ENCODE measurements around the gene FYCO1.

The FYCO1 gene

DNA sequence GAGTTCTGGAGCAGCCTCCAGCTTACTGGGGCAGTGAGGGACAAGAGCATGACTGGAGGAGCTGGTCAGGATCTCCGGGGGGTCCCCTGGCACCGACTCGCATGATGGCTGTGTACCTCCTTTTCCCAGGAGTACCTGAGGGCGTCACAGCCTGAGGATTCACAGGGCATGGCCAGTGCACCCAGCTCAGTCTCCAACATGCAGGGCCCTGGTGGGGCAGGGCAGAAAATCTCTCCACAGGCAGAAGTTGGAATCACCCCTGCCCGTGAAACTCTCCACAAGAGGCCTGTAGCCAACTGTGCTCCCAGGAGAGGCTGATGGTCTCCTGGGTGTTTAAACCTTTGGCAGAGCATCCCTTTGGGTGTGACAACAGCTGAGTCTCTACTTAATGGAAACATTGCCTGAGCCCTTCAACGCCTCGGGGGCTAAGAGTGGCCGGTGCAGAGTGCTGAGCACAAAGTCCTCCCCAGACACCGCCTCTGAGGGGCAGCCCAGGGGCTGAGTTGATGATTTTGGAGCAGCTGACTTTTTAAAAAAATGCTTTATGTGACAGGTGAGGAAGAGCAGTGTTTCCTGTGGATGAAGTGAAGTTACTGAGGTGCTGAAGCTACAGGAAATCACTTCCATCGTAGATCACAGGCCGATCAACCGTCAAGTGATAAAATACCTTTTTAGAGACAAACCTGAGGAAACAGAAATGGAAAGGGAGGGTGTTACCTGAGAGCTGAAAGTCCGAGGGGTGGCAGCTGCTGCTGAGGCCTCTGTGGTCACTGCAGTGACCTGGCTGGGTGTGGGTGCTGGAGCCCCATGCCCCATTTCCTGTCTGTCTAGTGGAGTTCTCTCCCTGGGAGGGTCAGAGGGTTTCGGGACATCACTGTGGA, 74.2 kb downstream of the FYCO1 start:
- ATAC-seq (replicated peaks; ENCODE audit: extremely low read depth, poor library complexity, severe bottlenecking), result no peak

DNA sequence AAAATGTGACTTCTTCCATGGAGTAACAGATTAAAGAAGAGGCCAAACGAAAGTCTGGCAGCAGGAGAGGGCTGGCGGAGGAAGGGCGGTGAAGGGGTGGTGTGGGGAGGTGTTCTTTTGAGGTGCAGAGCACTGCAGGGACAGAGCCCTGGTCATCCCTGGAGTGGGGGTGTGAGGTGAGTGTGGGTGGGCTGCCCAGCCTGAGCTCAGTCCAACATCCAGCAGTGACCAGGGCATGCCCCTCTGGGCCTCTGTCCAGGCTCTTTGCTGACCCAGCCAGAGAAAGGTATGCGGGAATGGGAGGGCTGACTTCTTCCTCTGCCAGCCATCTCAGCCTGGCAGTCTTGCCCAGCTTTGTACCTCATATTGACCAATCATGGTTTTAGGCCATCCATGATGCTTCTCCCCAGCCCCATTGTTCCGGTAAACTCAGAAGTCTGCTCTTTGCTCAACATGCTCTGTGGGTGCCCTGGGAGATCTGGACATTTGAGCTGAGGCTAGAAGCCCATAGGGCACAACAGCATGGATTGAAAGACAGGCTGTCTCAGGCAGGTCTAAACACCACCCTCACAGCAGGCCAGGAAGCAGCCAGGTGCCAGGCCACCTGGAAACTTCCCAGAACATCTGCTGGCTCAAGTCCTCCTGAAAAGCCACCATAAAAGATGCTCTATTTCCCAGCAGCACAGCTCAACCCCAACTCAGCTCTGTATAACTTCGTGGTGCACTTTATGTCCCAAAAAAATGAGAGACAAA, 78.3 kb downstream of the FYCO1 start:
- H3K36me3 Mint-ChIP-seq (ENCODE audit: insufficient read depth), result peaks cover 25% of the 10 kb centered on the region
- no peak for ATAC-seq (replicated peaks; ENCODE audit: extremely low read depth, poor library complexity, severe bottlenecking)

More for the DNA sequence above, 74.2 kb downstream of the FYCO1 start:
- no peaks in the 10 kb centered on the region for H3K27me3 Mint-ChIP-seq
- H3K9me3 Mint-ChIP-seq, result no peaks in the 10 kb centered on the region
- H3K4me3 Mint-ChIP-seq, result no peak overlapping the region
- peaks cover 45% of the 10 kb centered on the region for H3K36me3 Mint-ChIP-seq (ENCODE audit: insufficient read depth)
- H3K4me1 Mint-ChIP-seq, result peaks cover 39% of the 10 kb centered on the region
- peak overlapping the region; percentile 94 for H3K27ac Mint-ChIP-seq (ENCODE audit: low read depth)
- DNase-seq (ENCODE audit: low spot score in 2 of 2), result no peak

DNA sequence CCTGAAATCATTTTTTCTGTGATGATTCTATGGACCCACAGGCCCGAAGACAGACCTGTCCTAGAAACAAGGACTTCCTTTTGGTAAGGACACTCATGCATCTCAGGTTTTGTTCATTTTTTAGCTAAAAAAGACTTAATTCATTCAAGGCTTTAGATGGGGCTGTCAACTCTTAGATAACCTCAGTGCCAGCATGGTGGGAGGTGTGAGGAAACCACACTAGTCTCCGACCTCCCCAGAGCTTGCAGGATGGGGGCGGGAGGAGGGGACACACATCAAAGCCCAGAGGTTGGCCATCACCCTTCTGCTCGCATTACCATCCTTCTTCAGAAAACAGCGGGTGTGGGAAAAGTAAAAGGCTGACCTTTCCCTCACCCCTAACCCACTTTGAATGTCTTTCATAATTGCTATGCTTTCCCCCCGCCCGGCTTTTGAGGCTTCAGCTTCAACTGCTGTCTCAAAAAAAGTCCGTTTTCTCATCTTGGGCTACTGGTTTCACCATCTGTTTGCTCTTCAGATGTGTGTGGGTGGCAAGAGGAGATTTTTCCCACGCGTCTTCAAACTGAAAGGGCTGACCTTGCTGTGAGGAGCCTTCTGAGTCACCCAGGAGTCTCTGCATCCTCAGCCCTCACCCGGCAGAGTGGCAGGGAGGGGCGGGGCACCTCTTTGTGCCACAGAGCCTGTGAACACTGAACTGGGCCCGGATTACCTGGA, 79.9 kb downstream of the FYCO1 start:
- Mint-ChIP-seq H3K36me3 (ENCODE audit: insufficient read depth) (peaks cover 20% of the 10 kb centered on the region), H3K27ac (ENCODE audit: low read depth) (peak overlapping the region; percentile 86), H3K4me3 (peak overlapping the region; percentile 71), H3K27me3 (no peaks in the 10 kb centered on the region), H3K9me3 (no peaks in the 10 kb centered on the region), H3K4me1 (peaks cover 32% of the 10 kb centered on the region)
- peak; percentile 30 to 57 for DNase-seq (ENCODE audit: low spot score in 2 of 2)
- peak; percentile 83 for ATAC-seq (replicated peaks; ENCODE audit: extremely low read depth, poor library complexity, severe bottlenecking)

More for the DNA sequence above, 78.3 kb downstream of the FYCO1 start:
- DNase-seq (ENCODE audit: low spot score in 2 of 2), result no peak
- H3K27me3 Mint-ChIP-seq, result no peaks in the 10 kb centered on the region
- no peak overlapping the region for H3K4me3 Mint-ChIP-seq
- H3K9me3 Mint-ChIP-seq, result no peaks in the 10 kb centered on the region
- peaks cover 42% of the 10 kb centered on the region for H3K4me1 Mint-ChIP-seq
- H3K27ac Mint-ChIP-seq (ENCODE audit: low read depth), result no peak overlapping the region

DNA sequence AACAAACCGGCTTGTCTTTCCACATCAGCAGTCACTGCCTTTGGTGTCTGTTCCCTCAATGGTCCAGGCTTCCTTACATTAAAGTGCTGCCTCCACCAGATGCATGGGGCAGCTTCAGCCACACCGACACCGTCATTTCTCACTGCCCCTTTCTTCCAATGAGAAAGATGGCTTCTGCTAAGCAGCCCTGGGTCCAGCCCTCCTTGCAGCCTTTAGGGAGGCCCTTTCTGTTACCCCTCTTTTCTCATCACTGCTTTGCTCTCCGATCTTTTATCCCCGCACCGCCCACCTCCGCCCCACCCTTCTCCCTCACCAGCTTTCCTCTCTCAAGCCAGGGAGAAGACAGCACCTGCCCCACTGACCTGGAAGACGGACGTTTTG, 80.6 kb downstream of the FYCO1 start:
- H3K36me3 Mint-ChIP-seq (ENCODE audit: insufficient read depth), result peaks cover 18% of the 10 kb centered on the region
- H3K4me1 Mint-ChIP-seq, result peaks cover 31% of the 10 kb centered on the region
- H3K27ac Mint-ChIP-seq (ENCODE audit: low read depth), result peak overlapping the region; percentile 86
- H3K27me3 Mint-ChIP-seq, result no peaks in the 10 kb centered on the region
- DNase-seq (ENCODE audit: low spot score in 2 of 2), result no peak
- ATAC-seq (replicated peaks; ENCODE audit: extremely low read depth, poor library complexity, severe bottlenecking), result no peak
- H3K9me3 Mint-ChIP-seq, result no peaks in the 10 kb centered on the region
- H3K4me3 Mint-ChIP-seq, result peak overlapping the region; percentile 71

DNA sequence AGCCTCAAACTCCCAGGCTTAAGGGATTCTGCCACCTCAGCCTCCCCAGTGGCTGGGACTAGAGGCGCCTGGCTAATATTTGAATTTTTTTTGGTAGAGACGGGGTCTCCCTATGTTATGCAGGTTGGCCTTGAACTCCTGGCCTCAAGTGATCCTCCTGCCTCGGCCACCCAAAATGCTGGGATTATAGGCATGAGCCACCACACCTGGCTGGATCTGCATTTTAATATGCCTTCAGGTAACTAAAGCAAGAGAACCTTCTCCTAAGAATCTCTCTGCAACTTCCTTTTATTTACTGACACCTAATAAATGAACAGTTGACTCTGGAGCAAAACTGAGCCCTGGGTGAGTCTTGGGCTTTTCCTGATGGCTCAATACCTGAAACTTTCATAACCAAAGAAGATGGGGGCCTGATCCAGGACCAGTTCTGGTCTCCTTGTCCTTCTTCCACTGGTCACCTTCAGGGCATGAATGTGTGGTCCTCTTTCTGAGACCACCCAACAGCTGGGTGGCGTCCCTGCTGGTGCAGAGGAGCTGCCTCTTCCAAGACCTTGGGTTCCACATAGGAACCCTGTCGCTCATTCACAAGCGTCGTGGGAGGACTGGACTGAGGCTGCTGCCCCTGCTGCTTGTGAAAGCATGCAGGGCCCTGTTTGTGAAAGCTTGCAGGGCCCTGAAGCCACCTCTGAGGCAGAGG, 81.1 kb downstream of the FYCO1 start:
- H3K9me3 Mint-ChIP-seq, result no peaks in the 10 kb centered on the region
- peak overlapping the region; percentile 86 for H3K27ac Mint-ChIP-seq (ENCODE audit: low read depth)
- H3K27me3 Mint-ChIP-seq, result no peaks in the 10 kb centered on the region
- no peak overlapping the region for H3K4me3 Mint-ChIP-seq
- peaks cover 18% of the 10 kb centered on the region for H3K36me3 Mint-ChIP-seq (ENCODE audit: insufficient read depth)
- ATAC-seq (replicated peaks; ENCODE audit: extremely low read depth, poor library complexity, severe bottlenecking), result no peak
- no peak for DNase-seq (ENCODE audit: low spot score in 2 of 2)
- H3K4me1 Mint-ChIP-seq, result peaks cover 37% of the 10 kb centered on the region

DNA sequence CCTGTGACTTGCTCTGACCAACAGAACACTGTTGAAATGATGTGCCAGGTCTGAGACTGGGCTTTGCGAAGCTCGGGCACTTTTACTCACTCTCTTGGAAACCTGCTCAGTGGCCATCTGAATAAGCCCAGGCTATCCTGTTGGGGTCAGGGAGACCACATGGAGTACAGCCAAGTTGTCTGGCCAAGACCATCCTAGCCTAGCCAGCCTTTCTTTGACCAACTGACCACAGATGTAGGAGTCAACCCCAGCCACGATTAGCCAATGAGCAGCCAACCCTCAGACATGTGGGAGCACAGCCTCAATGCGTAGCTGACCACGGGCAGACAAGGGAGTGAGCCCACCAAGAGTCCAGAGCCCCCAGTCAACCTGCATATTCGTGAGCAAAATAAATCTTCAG, 83.2 kb downstream of the FYCO1 start:
- H3K27ac Mint-ChIP-seq (ENCODE audit: low read depth), result no peak overlapping the region

DNA sequence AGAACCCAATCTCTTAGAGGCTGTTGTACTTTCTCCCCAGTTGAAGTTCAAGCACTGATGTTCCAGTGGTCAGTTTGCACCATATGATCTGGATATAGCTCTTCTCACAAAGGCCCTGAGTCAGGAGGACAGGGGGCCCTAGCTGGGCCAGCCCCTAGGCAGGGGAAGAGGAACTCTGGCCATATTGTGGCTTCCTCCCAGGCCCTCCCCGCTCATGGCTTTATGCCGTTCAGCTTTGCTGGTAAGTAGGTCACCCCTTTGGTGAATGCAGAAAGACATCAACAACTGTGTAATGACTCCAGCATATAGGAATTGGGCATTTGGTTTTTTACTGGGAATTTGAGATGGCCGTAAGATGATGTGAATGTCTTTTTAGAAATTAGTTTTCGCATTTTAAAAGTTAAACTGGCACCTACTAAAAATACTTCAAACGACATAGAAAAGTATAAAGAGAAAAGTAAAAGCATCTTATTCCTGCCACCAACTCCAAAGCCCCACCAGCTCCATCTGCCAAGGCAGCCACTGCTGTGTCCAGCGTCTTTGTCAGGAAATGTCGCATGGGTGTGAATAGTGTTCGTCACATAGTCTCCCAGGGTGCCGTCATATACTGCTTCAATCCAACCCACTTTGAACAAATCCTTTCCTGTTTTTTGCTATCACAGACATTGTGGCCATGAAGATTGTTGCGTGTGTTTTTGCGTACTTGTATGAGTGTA, 84.0 kb downstream of the FYCO1 start:
- Mint-ChIP-seq H3K4me3 (no peak overlapping the region), H3K36me3 (ENCODE audit: insufficient read depth) (peaks cover 15% of the 10 kb centered on the region), H3K27me3 (no peaks in the 10 kb centered on the region), H3K4me1 (peaks cover 52% of the 10 kb centered on the region), H3K9me3 (no peaks in the 10 kb centered on the region), H3K27ac (ENCODE audit: low read depth) (no peak overlapping the region)
- no peak for ATAC-seq (replicated peaks; ENCODE audit: extremely low read depth, poor library complexity, severe bottlenecking)
- no peak for DNase-seq (ENCODE audit: low spot score in 2 of 2)

More for the DNA sequence above, 83.2 kb downstream of the FYCO1 start:
- no peak for DNase-seq (ENCODE audit: low spot score in 2 of 2)
- no peaks in the 10 kb centered on the region for H3K27me3 Mint-ChIP-seq
- peaks cover 12% of the 10 kb centered on the region for H3K36me3 Mint-ChIP-seq (ENCODE audit: insufficient read depth)
- ATAC-seq (replicated peaks; ENCODE audit: extremely low read depth, poor library complexity, severe bottlenecking), result no peak
- no peaks in the 10 kb centered on the region for H3K9me3 Mint-ChIP-seq
- no peak overlapping the region for H3K4me3 Mint-ChIP-seq
- H3K4me1 Mint-ChIP-seq, result peaks cover 53% of the 10 kb centered on the region

DNA sequence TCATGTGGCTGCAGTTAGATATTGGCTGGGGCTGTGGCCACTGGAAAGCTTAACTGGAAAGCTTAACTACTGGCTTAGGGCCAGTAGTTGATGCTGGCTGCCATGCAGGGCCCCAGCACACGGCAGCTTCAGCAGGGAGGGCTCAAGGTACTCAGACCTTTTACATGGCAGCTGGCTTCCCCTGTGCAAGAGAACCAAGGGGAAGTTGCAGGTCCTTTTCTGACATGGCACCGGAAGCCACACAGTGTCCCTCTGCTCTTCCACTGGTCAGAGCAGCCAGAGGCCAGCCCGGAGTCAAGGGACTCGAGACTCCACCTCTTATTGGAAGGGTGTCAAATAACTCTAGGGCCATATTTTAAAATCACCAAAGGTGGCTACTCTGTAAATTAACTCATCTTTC, 84.7 kb downstream of the FYCO1 start:
- H3K27me3 Mint-ChIP-seq, result no peaks in the 10 kb centered on the region
- H3K36me3 Mint-ChIP-seq (ENCODE audit: insufficient read depth), result peaks cover 11% of the 10 kb centered on the region
- ATAC-seq (replicated peaks; ENCODE audit: extremely low read depth, poor library complexity, severe bottlenecking) (no peak), DNase-seq (ENCODE audit: low spot score in 2 of 2) (no peak)
- H3K27ac Mint-ChIP-seq (ENCODE audit: low read depth), result no peak overlapping the region
- peaks cover 44% of the 10 kb centered on the region for H3K4me1 Mint-ChIP-seq
- no peak overlapping the region for H3K4me3 Mint-ChIP-seq
- no peaks in the 10 kb centered on the region for H3K9me3 Mint-ChIP-seq

DNA sequence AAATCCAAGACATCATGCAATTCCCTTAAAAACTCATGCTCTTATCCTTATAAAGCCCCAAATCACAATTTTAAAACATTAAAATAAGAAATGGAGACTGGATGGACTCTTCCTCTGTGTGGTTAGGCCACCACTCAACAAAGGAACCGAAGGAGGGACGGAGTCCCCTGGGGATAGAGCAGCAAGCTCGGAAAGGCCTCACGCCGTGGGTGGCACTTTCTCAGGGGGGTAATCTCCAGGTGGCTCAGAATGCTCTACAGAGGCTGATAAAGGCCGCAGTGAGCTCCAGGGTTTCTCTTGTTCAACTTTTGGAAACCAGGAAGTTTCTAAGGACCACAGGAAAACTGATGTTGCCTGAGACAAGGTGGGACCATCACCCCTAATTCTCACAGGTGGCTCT, 86.1 kb downstream of the FYCO1 start:
- H3K36me3 Mint-ChIP-seq (ENCODE audit: insufficient read depth), result peaks cover 8% of the 10 kb centered on the region
- DNase-seq (ENCODE audit: low spot score in 2 of 2) (no peak), ATAC-seq (replicated peaks; ENCODE audit: extremely low read depth, poor library complexity, severe bottlenecking) (no peak)
- peaks cover 31% of the 10 kb centered on the region for H3K4me1 Mint-ChIP-seq
- H3K9me3 Mint-ChIP-seq, result no peaks in the 10 kb centered on the region
- H3K27ac Mint-ChIP-seq (ENCODE audit: low read depth), result no peak overlapping the region
- H3K27me3 Mint-ChIP-seq, result no peaks in the 10 kb centered on the region
- H3K4me3 Mint-ChIP-seq, result no peak overlapping the region

DNA sequence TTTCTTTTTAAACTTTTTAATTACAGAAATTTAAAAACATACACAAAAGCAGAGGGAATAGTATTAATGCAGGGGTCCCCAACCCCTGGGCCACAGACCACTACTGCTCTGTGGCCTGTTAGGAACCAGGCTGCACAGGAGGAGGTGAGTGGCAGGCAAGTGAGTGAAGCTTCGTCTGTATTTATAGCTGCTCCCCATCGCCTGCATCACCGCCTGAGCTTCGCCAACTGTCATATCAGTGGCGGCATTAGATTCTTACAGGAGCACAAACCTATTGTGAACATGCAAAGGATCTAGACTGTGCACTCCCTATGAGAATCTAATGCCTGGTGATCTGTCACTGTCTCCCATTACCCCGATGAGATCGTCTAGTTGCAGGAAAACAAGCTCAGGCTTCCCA, 86.9 kb downstream of the FYCO1 start:
- no peak for DNase-seq (ENCODE audit: low spot score in 2 of 2)
- no peaks in the 10 kb centered on the region for H3K27me3 Mint-ChIP-seq
- H3K4me1 Mint-ChIP-seq, result peaks cover 29% of the 10 kb centered on the region
- no peak for ATAC-seq (replicated peaks; ENCODE audit: extremely low read depth, poor library complexity, severe bottlenecking)
- no peaks in the 10 kb centered on the region for H3K9me3 Mint-ChIP-seq
- H3K27ac Mint-ChIP-seq (ENCODE audit: low read depth), result peak overlapping the region; percentile 33
- peak overlapping the region; percentile 10 for H3K4me3 Mint-ChIP-seq
- peaks cover 8% of the 10 kb centered on the region for H3K36me3 Mint-ChIP-seq (ENCODE audit: insufficient read depth)

DNA sequence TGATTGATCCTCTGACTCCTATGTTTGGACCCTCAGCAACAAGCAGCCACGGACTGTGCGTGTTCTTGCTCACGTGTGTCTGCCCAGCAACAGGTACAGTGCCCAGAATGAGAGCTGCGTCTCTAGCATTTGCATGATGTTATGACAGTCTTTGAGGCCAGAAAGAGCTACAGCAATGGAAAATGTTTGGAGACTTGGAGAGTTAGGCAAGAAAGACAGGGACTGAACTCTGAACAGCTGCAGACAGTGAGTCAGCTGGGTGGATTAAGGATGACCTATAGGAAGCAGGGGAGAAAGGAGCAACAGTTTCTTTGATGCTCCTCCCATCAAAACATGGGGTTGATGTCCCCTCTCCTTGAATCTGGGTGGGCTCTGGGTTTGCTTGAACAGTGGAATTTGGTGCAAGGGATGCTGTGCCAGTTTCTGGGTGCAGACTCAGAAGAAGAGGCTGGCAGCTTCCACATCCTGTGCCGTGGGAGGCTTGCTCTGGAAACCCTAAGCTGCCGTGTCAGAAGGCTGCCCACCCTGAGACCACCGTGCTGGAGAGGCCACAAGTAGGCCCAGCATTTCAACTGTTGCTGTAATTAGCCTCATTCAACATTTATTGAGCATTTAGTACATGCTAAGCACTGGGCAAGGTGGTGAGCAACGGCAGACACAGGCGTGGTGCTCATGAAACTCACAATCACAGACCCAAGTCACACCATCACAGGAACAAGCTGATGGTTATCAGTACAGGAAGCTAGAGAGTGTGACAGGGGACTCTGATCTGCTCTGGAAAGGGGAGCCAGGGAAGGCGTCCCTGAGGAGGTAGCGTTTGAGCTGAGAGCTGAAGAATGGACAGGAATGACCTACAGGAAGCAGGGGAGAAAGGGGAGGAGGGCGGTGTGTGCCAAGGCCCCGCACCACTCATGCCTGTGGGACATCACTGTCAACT, 87.6 kb downstream of the FYCO1 start:
- peak in 1 of 2 donors; percentile 19 for DNase-seq (ENCODE audit: low spot score in 2 of 2)

More for the DNA sequence above, 87.6 kb downstream of the FYCO1 start:
- no peaks in the 10 kb centered on the region for H3K9me3 Mint-ChIP-seq
- peaks cover 29% of the 10 kb centered on the region for H3K4me1 Mint-ChIP-seq
- ATAC-seq (replicated peaks; ENCODE audit: extremely low read depth, poor library complexity, severe bottlenecking), result peak; percentile 97
- peaks cover 8% of the 10 kb centered on the region for H3K36me3 Mint-ChIP-seq (ENCODE audit: insufficient read depth)
- peak overlapping the region; percentile 33 for H3K27ac Mint-ChIP-seq (ENCODE audit: low read depth)
- peak overlapping the region; percentile 10 for H3K4me3 Mint-ChIP-seq
- H3K27me3 Mint-ChIP-seq, result no peaks in the 10 kb centered on the region
